MM.1S (cell line): ENCODE measurements around the gene PARP12.

Source experiments
- DNase-seq: peaks from one replicate; pipeline ENCODE4 v3.0.0-alpha.2; 2015
- H2AFZ ChIP-seq: fragments of 300-600 bp; sonication (generic); 2 replicates; pipeline ENCODE4 v1.6.0; 2016; ENCODE audit warnings: antibody characterized with exemption, low read length
- H3F3A ChIP-seq: fragments of 300-600 bp; sonication (generic); 2 replicates; pipeline ENCODE4 v1.6.1; 2016; ENCODE audit warnings: mild to moderate bottlenecking, antibody characterized with exemption, low read length, moderate library complexity, mixed read lengths; ENCODE audit not compliant: insufficient read depth
- H3K27ac ChIP-seq: fragments of 300-600 bp; sonication (generic); 2 replicates; pipeline ENCODE4 v1.5.1; 2016; ENCODE audit warnings: mild to moderate bottlenecking, low read length
- H3K27me3 ChIP-seq: fragments of 300-600 bp; sonication (generic); replicated peaks from 2 replicates; pipeline ENCODE4 v1.6.0; 2016; ENCODE audit warnings: low read length; ENCODE audit not compliant: insufficient read depth
- H3K36me3 ChIP-seq: fragments of 300-600 bp; sonication (generic); replicated peaks from 2 replicates; pipeline ENCODE4 v1.6.1; 2016; ENCODE audit warnings: mild to moderate bottlenecking, low read length, mixed read lengths; ENCODE audit not compliant: insufficient read depth
- H3K4me1 ChIP-seq: fragments of 300-600 bp; sonication (generic); 2 replicates; pipeline ENCODE4 v1.6.1; 2016; ENCODE audit warnings: low read length, mixed read lengths
- H3K4me2 ChIP-seq: fragments of 300-600 bp; sonication (generic); 2 replicates; pipeline ENCODE4 v1.6.0; 2016; ENCODE audit warnings: low read depth, low read length
- H3K4me3 ChIP-seq: fragments of 300-600 bp; sonication (generic); 2 replicates; pipeline ENCODE4 v1.5.1; 2016; ENCODE audit warnings: low read length, mixed read lengths
- H3K79me2 ChIP-seq: fragments of 300-600 bp; sonication (generic); 2 replicates; pipeline ENCODE4 v1.6.1; 2016; ENCODE audit warnings: mixed run types, low read length, mixed read lengths
- H3K9ac ChIP-seq: fragments of 300-600 bp; sonication (generic); 2 replicates; pipeline ENCODE4 v1.6.1; 2016; ENCODE audit warnings: low read length, mixed read lengths
- H3K9me2 ChIP-seq: fragments of 300-600 bp; sonication (generic); replicated peaks from 2 replicates; pipeline ENCODE4 v1.6.1; 2016; ENCODE audit warnings: mild to moderate bottlenecking, low read length, mixed read lengths; ENCODE audit not compliant: insufficient read depth
- H3K9me3 ChIP-seq: fragments of 300-600 bp; sonication (generic); replicated peaks from 2 replicates; pipeline ENCODE4 v1.6.1; 2016; ENCODE audit warnings: mild to moderate bottlenecking, low read length, mixed read lengths; ENCODE audit not compliant: insufficient read depth
- H4K20me1 ChIP-seq: fragments of 300-600 bp; sonication (generic); 2 replicates; pipeline ENCODE4 v1.6.1; 2016; ENCODE audit warnings: mild to moderate bottlenecking, low read length, moderate library complexity, mixed read lengths; ENCODE audit not compliant: insufficient read depth
- CTCF ChIP-seq: fragments of 300-600 bp; sonication (generic); IDR thresholded peaks from 2 replicates; pipeline ENCODE4 v1.5.1; 2016; ENCODE audit warnings: antibody characterized with exemption, low read length, mixed read lengths
- EZH2 ChIP-seq: fragments of 300-600 bp; sonication (generic); optimal IDR thresholded peaks from 2 replicates; pipeline ENCODE3; 2017; ENCODE audit warnings: low read depth, mild to moderate bottlenecking, antibody characterized with exemption, low read length, mixed read lengths
- EZH2phosphoT487 ChIP-seq: fragments of 300-600 bp; sonication (generic); IDR thresholded peaks from 2 replicates; pipeline ENCODE4 v1.6.1; 2018; ENCODE audit warnings: antibody characterized with exemption, low read length

The PARP12 gene

GRCh38 chr7:139992353-139993044 lies 70.3 kb downstream of the PARP12 start:
- Histone ChIP-seq H4K20me1 (no peaks in the 10 kb centered on the region), H3K4me3 (no peak overlapping the region), H3K27me3 (no peaks in the 10 kb centered on the region), H3K36me3 (no peaks in the 10 kb centered on the region), H3F3A (no peaks in the 10 kb centered on the region), H3K9me2 (no peaks in the 10 kb centered on the region), H3K9ac (no peak overlapping the region), H3K4me1 (no peaks in the 10 kb centered on the region), H3K27ac (no peak overlapping the region), H2AFZ (no peak overlapping the region), H3K4me2 (no peak overlapping the region), H3K9me3 (no peaks in the 10 kb centered on the region), H3K79me2 (no peaks in the 10 kb centered on the region)
- DNase-seq = no peak
- TF ChIP-seq EZH2 (no peak), CTCF (no peak), EZH2phosphoT487 (no peak)

GRCh38 chr7:139991911-139992310 lies 70.8 kb downstream of the PARP12 start:
- H3K4me2 ChIP-seq = no peak overlapping the region
- H4K20me1 ChIP-seq = no peaks in the 10 kb centered on the region
- no peak overlapping the region for H3K27ac ChIP-seq
- no peaks in the 10 kb centered on the region for H3K4me1 ChIP-seq
- H3F3A ChIP-seq = no peaks in the 10 kb centered on the region
- no peak overlapping the region for H3K4me3 ChIP-seq
- TF ChIP-seq EZH2 (no peak), CTCF (no peak), EZH2phosphoT487 (no peak)
- no peak overlapping the region for H2AFZ ChIP-seq
- H3K27me3 ChIP-seq = no peaks in the 10 kb centered on the region
- H3K36me3 ChIP-seq = no peaks in the 10 kb centered on the region
- no peaks in the 10 kb centered on the region for H3K79me2 ChIP-seq
- no peak overlapping the region for H3K9ac ChIP-seq
- no peak for DNase-seq
- no peaks in the 10 kb centered on the region for H3K9me3 ChIP-seq
- H3K9me2 ChIP-seq = no peaks in the 10 kb centered on the region

GRCh38 chr7:139991269-139991666 lies 71.5 kb downstream of the PARP12 start:
- H3K4me3 ChIP-seq = no peak overlapping the region
- no peak overlapping the region for H3K27ac ChIP-seq
- no peaks in the 10 kb centered on the region for H3K9me2 ChIP-seq
- H3K9me3 ChIP-seq = no peaks in the 10 kb centered on the region
- no peaks in the 10 kb centered on the region for H3K79me2 ChIP-seq
- TF ChIP-seq EZH2phosphoT487 = no peak
- no peak for TF ChIP-seq EZH2
- no peak for TF ChIP-seq CTCF
- no peak for DNase-seq
- no peaks in the 10 kb centered on the region for H4K20me1 ChIP-seq
- H3K27me3 ChIP-seq = no peaks in the 10 kb centered on the region
- H3K4me2 ChIP-seq = no peak overlapping the region
- H3F3A ChIP-seq = no peaks in the 10 kb centered on the region
- H3K36me3 ChIP-seq = no peaks in the 10 kb centered on the region
- no peaks in the 10 kb centered on the region for H3K4me1 ChIP-seq
- H3K9ac ChIP-seq = no peak overlapping the region
- no peak overlapping the region for H2AFZ ChIP-seq
